Activated T-helper 1 cell treated with anti-CD3 and anti-CD28 coated beads, Interleukin-2, amount 50 U/mL, for 16 hours (primary cell): Measurements from ENCODE around the gene C11orf21.

ENCODE experiments used
- DNase-seq, 2 donors: peaks; one replicate each; pipeline ENCODE4 v3.0.0-alpha.2; 2020; ENCODE audit warnings: low read depth in 1 of 2, low spot score in 1 of 2

Gene C11orf21

GRCh38 chr11:2272228-2272945 lies 29.3 kb downstream of the C11orf21 start:
- no peak for DNase-seq

DNA sequence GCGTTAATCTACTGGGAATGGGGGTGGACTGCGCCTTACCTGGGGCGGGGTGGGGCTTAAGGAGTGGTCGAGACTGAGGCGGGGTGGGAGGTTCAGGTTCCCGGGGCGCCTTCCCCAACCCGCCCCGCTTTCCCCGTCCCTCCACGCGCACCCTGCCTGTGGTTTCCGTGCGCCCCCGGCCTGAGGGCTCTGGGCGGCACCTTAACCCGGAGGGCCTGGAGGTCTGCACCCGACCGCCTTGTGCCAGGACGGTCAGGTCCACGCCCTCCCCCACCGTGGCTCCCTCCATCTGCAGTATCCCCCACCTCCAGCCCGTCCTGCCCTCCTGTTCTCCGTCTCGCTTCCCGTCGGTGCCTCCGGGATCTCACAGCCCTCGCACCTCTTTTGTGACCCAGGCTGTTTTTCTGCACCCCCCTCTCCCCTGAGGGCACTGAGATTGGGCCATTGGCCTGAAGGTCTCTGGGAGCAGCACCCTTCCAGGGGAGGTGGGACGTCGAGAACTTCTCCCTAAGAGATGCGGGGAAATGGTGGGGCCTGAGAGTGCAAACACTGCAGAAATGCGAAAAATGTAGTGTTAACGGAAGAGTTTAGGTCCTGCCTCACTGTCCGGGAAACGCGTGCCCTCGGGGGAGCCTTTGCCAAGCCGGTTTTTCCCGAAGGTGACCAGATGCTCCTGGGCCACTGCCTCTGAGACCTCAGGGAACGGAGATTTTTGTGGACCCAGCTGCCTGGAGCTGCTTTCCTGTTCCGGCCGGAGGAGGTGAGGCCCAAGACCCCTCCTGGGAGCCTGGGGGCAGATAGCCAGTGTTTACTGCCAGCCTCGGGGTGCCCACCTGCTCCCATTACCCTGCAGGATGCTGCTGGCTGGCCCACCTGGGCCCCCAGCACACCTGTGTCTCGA lies 30.1 kb downstream of the C11orf21 start:
- no peak for DNase-seq

GRCh38 chr11:2271077-2271326 lies 30.7 kb downstream of the C11orf21 start:
- DNase-seq = peak in 1 of 2 donors; percentile 25

- DNase-seq = no peak
These were observed 31.2 kb downstream of the C11orf21 start, which contains the start of gene ASCL2 for GRCh38 chr11:2270322-2271076. Gene ASCL2 (minus strand): TSS chr11:2270588. CDS start chr11:2270332, 256 bp downstream.

DNA sequence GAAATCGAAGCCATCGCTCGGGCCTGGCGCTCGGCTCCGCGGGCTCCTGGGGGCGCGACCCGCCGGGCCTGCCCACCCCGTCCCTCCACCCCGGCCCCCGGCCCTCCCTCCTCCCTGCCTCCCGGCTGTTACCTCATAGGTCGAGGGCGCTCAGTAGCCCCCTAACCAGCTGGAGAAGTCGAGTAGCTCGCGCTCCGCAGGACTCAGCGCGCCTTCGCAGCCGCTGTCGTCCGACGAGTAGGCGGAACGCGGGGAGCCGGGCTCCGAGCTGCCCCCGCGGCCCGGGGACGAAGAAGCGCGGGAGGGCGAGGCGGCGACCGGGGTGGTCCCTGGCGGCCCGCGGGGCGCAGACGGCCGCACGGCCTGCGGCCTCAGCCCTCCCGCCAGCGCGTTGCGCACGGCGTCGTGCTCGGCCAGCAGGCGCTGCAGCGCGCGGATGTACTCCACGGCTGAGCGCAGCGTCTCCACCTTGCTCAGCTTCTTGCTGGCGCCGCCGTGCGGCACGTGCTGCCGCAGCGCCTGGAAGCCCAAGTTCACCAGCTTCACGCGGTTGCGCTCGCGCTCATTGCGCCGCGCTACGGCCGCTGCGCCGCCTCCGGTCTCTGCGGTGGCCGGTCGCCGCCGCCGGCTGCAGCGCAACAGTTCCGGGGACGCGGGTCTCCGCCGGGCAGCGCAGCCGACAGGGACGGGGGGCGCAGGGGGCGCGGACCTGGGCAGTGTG lies 32.0 kb downstream of the C11orf21 start:
- no peak for DNase-seq

- peak in 1 of 2 donors; percentile 69 for DNase-seq
These were observed 32.8 kb downstream of the C11orf21 start for GRCh38 chr11:2268729-2269600.

DNA sequence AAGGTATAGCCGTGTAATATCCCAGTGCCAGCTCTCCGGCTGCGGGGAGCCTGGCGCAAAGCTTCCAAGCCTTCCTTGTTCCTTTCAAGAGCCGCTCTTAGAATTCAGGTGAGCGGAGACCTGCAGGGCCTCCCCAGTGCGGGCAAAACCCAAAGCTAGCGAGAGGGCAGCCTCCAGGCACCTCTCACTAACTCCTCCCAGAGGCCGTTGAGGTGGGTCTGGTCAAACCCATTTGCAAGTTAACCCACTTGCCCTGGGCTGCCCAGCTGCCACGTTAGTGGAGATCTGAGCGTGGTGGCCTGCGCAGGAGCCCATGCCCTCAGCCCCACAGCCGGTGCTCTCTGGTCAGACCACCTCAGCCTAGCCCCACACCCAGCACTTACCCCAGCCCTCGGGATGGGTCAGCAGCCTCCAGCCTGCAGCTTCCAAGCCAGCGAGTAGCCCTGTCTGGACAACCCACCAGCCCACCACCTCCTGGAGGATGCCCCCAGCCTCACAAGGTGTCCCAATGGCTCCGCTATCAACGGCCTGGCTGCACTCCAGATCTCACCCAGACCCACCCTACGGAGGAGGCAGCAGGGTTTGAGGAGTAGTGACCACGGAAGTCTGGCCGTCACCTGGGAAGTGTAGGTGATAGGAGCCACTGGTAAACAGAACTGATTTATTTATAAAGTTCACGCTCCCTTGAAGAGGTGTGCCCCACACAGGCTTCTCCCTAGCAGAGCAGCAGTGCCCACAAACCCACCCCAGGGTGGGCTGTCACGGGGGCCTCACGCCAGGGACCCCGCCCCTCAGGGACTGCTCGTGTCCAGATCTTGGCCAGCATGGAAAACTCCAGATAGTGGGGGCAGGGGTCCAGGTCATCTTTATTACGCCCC lies 33.6 kb downstream of the C11orf21 start:
- DNase-seq = no peak

DNA sequence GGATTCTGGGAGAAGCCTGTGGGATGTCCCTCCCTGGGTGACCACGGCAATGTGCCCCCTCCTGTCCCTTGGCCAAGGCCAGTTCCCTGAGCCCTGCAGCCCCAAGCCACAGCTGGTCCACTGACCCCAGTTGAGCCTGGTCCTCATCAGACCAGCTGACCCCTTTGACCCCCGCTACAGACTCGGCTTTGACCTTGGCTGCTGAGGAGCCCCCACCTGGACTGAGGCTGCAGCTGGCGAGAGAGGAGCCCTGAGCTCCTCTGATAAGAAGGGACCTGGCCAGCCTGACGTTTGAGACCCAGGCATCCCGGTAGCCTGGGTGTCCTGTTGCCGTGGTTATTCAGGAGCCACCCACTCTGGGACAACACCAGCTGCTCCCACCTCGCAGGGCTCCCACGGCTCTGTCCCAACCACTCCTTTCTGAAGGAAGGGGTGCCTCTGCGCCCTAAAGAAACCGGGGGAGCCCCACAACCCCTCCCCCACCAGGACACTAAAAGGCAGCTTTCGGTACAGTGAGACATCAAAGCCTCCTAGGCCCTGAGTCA lies 34.3 kb downstream of the C11orf21 start:
- DNase-seq = no peak

GRCh38 chr11:2266586-2267305 lies 35.0 kb downstream of the C11orf21 start:
- no peak for DNase-seq

DNA sequence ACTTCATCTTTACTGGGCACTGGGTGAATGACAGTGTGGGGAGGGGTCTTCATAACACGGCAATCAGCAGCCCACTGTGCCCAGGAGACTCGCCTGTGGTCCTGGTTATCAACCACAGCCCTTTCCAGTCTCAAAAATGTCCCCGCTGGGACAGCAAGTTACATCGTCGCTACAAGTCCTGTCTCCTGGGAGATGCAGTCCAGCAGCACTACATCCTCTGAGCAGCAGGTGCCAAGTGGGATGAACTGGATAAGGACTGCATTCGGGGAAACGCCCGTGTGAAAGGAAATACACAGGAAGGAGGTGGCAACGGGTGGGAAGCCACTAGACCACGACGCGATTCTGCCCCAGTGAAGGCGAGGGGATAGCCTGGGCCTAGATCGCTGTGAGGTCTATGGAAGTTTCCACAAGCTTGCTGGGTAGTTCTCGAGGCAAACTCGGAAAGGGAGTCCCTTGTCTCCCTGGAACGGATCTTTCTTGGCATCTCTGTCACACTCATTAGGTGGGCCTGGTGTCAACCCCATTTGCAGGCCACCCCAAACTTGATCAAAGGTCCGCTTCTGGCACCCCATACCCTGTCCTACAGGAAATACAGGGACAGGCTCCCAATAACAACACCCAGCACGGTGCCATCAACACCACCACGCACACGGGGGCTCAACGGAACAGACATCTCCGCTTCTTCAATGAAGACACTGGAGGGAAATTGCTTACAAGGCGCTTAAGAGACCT lies 35.7 kb downstream of the C11orf21 start:
- DNase-seq = no peak

- no peak for DNase-seq
These were observed 36.3 kb downstream of the C11orf21 start for GRCh38 chr11:2265396-2265795.

- no peak for DNase-seq
These were observed 37.2 kb downstream of the C11orf21 start for GRCh38 chr11:2264366-2265053.

GRCh38 chr11:2263724-2264360 lies 37.9 kb downstream of the C11orf21 start:
- no peak for DNase-seq

DNA sequence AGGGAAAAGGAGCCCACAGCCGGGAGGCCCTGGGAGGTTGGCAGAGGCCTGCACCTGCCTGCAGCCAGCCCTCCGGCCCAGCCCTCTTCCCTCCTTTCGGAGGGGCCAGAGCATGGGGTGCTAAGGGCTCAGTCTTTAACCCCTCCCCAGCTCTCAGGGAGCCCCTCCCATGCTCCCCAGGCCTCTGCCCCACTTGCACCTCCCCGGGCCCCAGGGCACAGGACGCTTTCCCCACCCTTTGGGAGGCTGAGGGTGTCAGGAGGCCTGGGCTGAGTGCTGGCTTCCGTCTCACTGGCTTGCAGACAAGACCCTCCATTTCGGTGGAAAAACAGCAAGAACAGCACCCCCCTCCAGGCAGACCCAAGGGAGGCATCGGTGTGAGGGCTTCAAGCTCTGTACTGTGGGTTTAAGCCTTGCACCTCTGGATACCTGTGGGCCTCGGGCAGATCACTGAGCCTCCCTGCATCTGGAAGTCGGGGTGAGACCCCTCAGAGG lies 38.6 kb downstream of the C11orf21 start:
- DNase-seq = no peak

- DNase-seq = no peak
These were observed 39.2 kb downstream of the C11orf21 start for GRCh38 chr11:2262301-2263070.
